GDM1 (cell line): ENCODE results near the gene TMEM255A.
A peak's percentile ranks its signal among the peaks of the same experiment; 100 is the strongest.

ENCODE experiments used
- DNase-seq: peaks from one replicate; lab custom pipeline; 2025; lab: John Stamatoyannopoulos, UW

TMEM255A gene

GRCh38 chrX:120269373-120270035 lies 41.8 kb downstream of the TMEM255A start:
- DNase-seq: no peak

GRCh38 chrX:120264341-120264740 lies 46.9 kb downstream of the TMEM255A start:
- DNase-seq: no peak

- DNase-seq: no peak
Measured at GRCh38 chrX:120262859-120263708, 48.2 kb downstream of the TMEM255A start.

GRCh38 chrX:120260369-120260768 lies 50.9 kb downstream of the TMEM255A start:
- no peak for DNase-seq

- DNase-seq: no peak
Measured at GRCh38 chrX:120253784-120254183, 57.5 kb downstream of the TMEM255A start.

- no peak for DNase-seq
Measured at GRCh38 chrX:120251471-120252011, 59.7 kb downstream of the TMEM255A start.

- DNase-seq: peak; percentile 92
Measured at GRCh38 chrX:120250522-120251271, 60.6 kb downstream of the TMEM255A start, which contains the start of gene ZBTB33. Gene ZBTB33 (plus strand): TSS chrX:120250812. CDS start chrX:120253416, 2,604 bp downstream.

GRCh38 chrX:120244735-120245498 lies 66.3 kb downstream of the TMEM255A start:
- DNase-seq: peak; percentile 39

- no peak for DNase-seq
Measured at GRCh38 chrX:120244395-120244734, 66.9 kb downstream of the TMEM255A start.

GRCh38 chrX:120242813-120243212 lies 68.4 kb downstream of the TMEM255A start:
- DNase-seq: no peak

GRCh38 chrX:120238933-120239332 lies 72.3 kb downstream of the TMEM255A start:
- no peak for DNase-seq

- DNase-seq: no peak
Measured at GRCh38 chrX:120236687-120237479, 74.4 kb downstream of the TMEM255A start.

- DNase-seq: no peak
Measured at GRCh38 chrX:120235284-120235683, 76.0 kb downstream of the TMEM255A start.

- no peak for DNase-seq
Measured at GRCh38 chrX:120228187-120228908, 82.9 kb downstream of the TMEM255A start.

GRCh38 chrX:120224388-120224787 lies 86.9 kb downstream of the TMEM255A start:
- no peak for DNase-seq

- DNase-seq: no peak
Measured at GRCh38 chrX:120223374-120223773, 87.9 kb downstream of the TMEM255A start.

- DNase-seq: peak; percentile 33
Measured at GRCh38 chrX:120213438-120214265, 97.6 kb downstream of the TMEM255A start.
